IMR-90 (cell line): ENCODE measurements around the gene MOB1B. TPM values are rescaled to one million over a fixed set of nuclear protein-coding genes. Genes with fewer than 3 reads are reported as not detected.

ENCODE experiments used
- ATAC-seq: fragments of 200-7000 bp; cut with Tn5 transposase; 2 replicates; pipeline ENCODE4 v1.9.1; 2020; ENCODE audit warnings: low read depth, mild to moderate bottlenecking, moderate library complexity
- BruUV-seq: library from RNA; stranded (reverse); fragments of 400-500 nt; replicated peaks from 2 replicates; lab custom pipeline; 2021; lab: Mats Ljungman, UMichigan
- CTCF ChIA-PET: fragments of 300-600 bp; formaldehyde crosslinking; extraction: SDS; loops from one replicate; lab custom pipeline; 2021; ENCODE audit warnings: antibody characterized with exemption; lab: Yijun Ruan, JAX
- POLR2A ChIA-PET: fragments of 300-600 bp; sonication (Branson Sonifier 250); formaldehyde crosslinking; loops from one replicate; lab custom pipeline; 2022; ENCODE audit warnings: antibody characterized with exemption; ENCODE audit not compliant: unreplicated experiment; lab: Charles Lee
- DNase-seq: peaks from one replicate; pipeline ENCODE4 v3.0.0; 2013
- H2AFZ ChIP-seq: replicated peaks from 2 replicates; pipeline ENCODE3; 2013; ENCODE audit warnings: low read length, mild to moderate bottlenecking; ENCODE audit not compliant: poor library complexity
- H2AK5ac ChIP-seq: 2 replicates; pipeline ENCODE4 v1.6.1; 2013; ENCODE audit warnings: low read depth, low read length, inconsistent platforms
- H2AK9ac ChIP-seq: replicated peaks from 2 replicates; pipeline ENCODE3; 2013; ENCODE audit warnings: mild to moderate bottlenecking, low read depth, low read length, moderate library complexity; ENCODE audit not compliant: poor library complexity
- H2BK120ac ChIP-seq: 2 replicates; pipeline ENCODE4 v1.6.1; 2013; ENCODE audit warnings: low read depth, low read length, inconsistent platforms
- H2BK15ac ChIP-seq: 3 replicates; pipeline ENCODE4 v1.6.1; 2013; ENCODE audit warnings: low read depth, low read length, inconsistent platforms
- H2BK20ac ChIP-seq: 2 replicates; pipeline ENCODE4 v1.6.1; 2013; ENCODE audit warnings: low read depth, mild to moderate bottlenecking, inconsistent platforms, low read length, moderate library complexity
- H2BK5ac ChIP-seq: 2 replicates; pipeline ENCODE4 v1.6.1; 2013; ENCODE audit warnings: mild to moderate bottlenecking, low read depth, low read length, inconsistent platforms; ENCODE audit not compliant: poor library complexity, severe bottlenecking
- H3K14ac ChIP-seq: replicated peaks from 2 replicates; pipeline ENCODE4 v1.6.1; 2013; ENCODE audit warnings: low read depth, low read length, inconsistent platforms
- H3K18ac ChIP-seq: 2 replicates; pipeline ENCODE4 v1.6.1; 2013; ENCODE audit warnings: low read depth, low read length, control low read depth
- H3K23ac ChIP-seq: 2 replicates; pipeline ENCODE4 v1.6.1; 2013; ENCODE audit warnings: low read depth, low read length, inconsistent platforms
- H3K27ac ChIP-seq: 2 replicates; pipeline ENCODE4 v1.5.1; 2013; ENCODE audit warnings: mild to moderate bottlenecking, control low read depth, low read length; ENCODE audit not compliant: insufficient read depth
- H3K27me3 ChIP-seq: 2 replicates; pipeline ENCODE4 v1.6.1; 2013; ENCODE audit warnings: low read length; ENCODE audit not compliant: control insufficient read depth, insufficient read depth
- H3K36me3 ChIP-seq: 2 replicates; pipeline ENCODE4 v1.6.1; 2013; ENCODE audit warnings: low read length, mixed read lengths; ENCODE audit not compliant: control insufficient read depth, insufficient read depth
- H3K4ac ChIP-seq: 2 replicates; pipeline ENCODE4 v1.6.1; 2013; ENCODE audit warnings: low read depth, low read length, inconsistent platforms
- H3K4me1 ChIP-seq: 2 replicates; pipeline ENCODE4 v1.6.1; 2013; ENCODE audit warnings: low read length, mixed read lengths; ENCODE audit not compliant: control insufficient read depth, insufficient read depth
- H3K4me2 ChIP-seq: 2 replicates; pipeline ENCODE4 v1.6.1; 2013; ENCODE audit warnings: low read depth, mild to moderate bottlenecking, control low read depth, low read length, moderate library complexity
- H3K4me3 ChIP-seq: 2 replicates; pipeline ENCODE4 v1.5.1; 2013; ENCODE audit warnings: low read depth, mild to moderate bottlenecking, control low read depth, low read length, moderate library complexity; ENCODE audit not compliant: insufficient read depth
- H3K56ac ChIP-seq: 2 replicates; pipeline ENCODE4 v1.6.1; 2013; ENCODE audit warnings: low read length, inconsistent platforms; ENCODE audit not compliant: insufficient read depth; ENCODE audit errors: extremely low read depth
- H3K79me1 ChIP-seq, 2 experiments: 2 replicates each; pipeline ENCODE4 v1.6.1; 2013; ENCODE audit warnings: low read length in 2 of 2, inconsistent platforms in 1 of 2, low read depth in 1 of 2
- H3K9ac ChIP-seq: 2 replicates; pipeline ENCODE4 v1.6.1; 2013; ENCODE audit warnings: low read depth, low read length, control low read depth
- H3K9me1 ChIP-seq: 2 replicates; pipeline ENCODE4 v1.6.1; 2013; ENCODE audit warnings: low read length, inconsistent platforms; ENCODE audit not compliant: insufficient read depth
- H3K9me3 ChIP-seq: 2 replicates; pipeline ENCODE4 v1.6.1; 2013; ENCODE audit warnings: low read length; ENCODE audit not compliant: control insufficient read depth, insufficient read depth
- H4K20me1 ChIP-seq: 2 replicates; pipeline ENCODE4 v1.6.1; 2013; ENCODE audit warnings: low read length, inconsistent platforms; ENCODE audit not compliant: insufficient read depth
- H4K5ac ChIP-seq: 2 replicates; pipeline ENCODE4 v1.6.1; 2013; ENCODE audit warnings: mild to moderate bottlenecking, low read depth, low read length, control low read depth
- H4K8ac ChIP-seq, 2 experiments: 2 replicates each; pipeline ENCODE4 v1.6.1; 2013; ENCODE audit warnings: low read depth in 2 of 2, low read length in 2 of 2, control low read depth in 1 of 2, inconsistent platforms in 1 of 2
- H4K91ac ChIP-seq: 2 replicates; pipeline ENCODE4 v1.6.1; 2013; ENCODE audit warnings: low read depth, low read length, inconsistent platforms; ENCODE audit not compliant: insufficient read depth
- CEBPB ChIP-seq: IDR thresholded peaks from 2 replicates; pipeline ENCODE4 v1.6.1; 2012; ENCODE audit warnings: low read depth, low read length, improper control_type of control experiment
- FOS ChIP-seq: fragments of 150-350 bp; IDR thresholded peaks from 2 replicates; pipeline ENCODE4 v1.6.1; 2016; ENCODE audit warnings: low read depth, low read length
- RAD21 ChIP-seq: IDR thresholded peaks from 2 replicates; pipeline ENCODE4 v1.6.1; 2012; ENCODE audit warnings: low read length, improper control_type of control experiment
- WGBS, 2 experiments: methylation state at CpG; one replicate each; pipeline versions ENCODE4 v1.1.5 to v1.1.7; 2013; ENCODE audit warnings: missing lambda C conversion rate in 2 of 2; ENCODE audit not compliant: insufficient read length in 1 of 2; ENCODE audit errors: extremely low coverage in 2 of 2; 5-methylcytosine and 5-hydroxymethylcytosine counted together
- dilution Hi-C: fragments of 300-500 bp; cut with HindIII; formaldehyde crosslinking; loops from one replicate; pipeline ENCODE4 v1.14.3; 2018; ENCODE audit warnings: low sequenced_read_pairs; ENCODE audit not compliant: unreplicated experiment
- in situ Hi-C: fragments of 300-500 bp; cut with MboI; formaldehyde crosslinking; loops from 3 replicates; pipeline ENCODE4 v1.14.3; 2019; ENCODE audit warnings: low sequenced_read_pairs, inconsistent platforms, mixed read lengths
- intact Hi-C: fragments of 100-400 bp; cut with micrococcal nuclease; formaldehyde crosslinking; loops from 2 replicates; pipeline ENCODE4 v1.10.0; 2022
- polyA plus RNA-seq, 3 experiments: library from polyadenylated mRNA; depleted of rRNA; stranded (reverse); fragments of >200 nt; gene quantifications; 2 replicates each; pipeline ENCODE4 v1.2.3, GENCODE V29; 2012; ENCODE audit warnings: low replicate concordance in 1 of 3
- total RNA-seq: library from RNA; depleted of rRNA; stranded (reverse); fragments of >200 nt; gene quantifications from 2 replicates; pipeline ENCODE4 v1.2.3, GENCODE V29; 2012

The MOB1B gene
- total and polyA plus RNA-seq, 2 of the 4 experiments (the other 2 are of a cell fraction), result 5.7 to 6.8 TPM

DNA sequence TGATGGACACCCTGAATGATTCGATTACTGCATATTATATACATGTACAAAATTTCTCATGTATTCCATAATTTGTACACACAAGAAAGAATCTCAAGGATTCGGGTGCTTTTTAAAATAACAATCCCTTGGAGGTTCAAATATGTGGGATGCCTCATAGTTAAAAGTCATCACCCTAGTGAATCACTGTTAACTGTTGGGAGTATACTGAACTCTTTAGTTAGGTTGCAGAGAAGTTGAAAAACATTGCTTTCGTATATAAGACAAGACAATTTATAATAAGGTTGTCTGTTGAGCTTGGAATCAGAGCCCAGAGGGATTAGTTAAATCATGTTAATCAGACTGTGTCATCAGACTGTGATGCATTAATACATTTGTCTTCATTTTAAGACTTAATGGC, 106.9 kb downstream of the MOB1B start:
- no peak overlapping the region; a peak in 1 of 4 replicates for H4K8ac ChIP-seq
- H3K79me1 ChIP-seq, result peaks cover 6 to 40% of the 10 kb centered on the region in 2 experiments; a peak in 3 of 4 replicates
- TF ChIP-seq CEBPB, result no peak
- TF ChIP-seq FOS, result peak; percentile 31; the same call in 1 of the 2 replicates
- TF ChIP-seq RAD21, result no peak
- POLR2A ChIA-PET, result no interaction called here
- no peak overlapping the region for H2AK9ac ChIP-seq
- H4K20me1 ChIP-seq, result peaks cover 6% of the 10 kb centered on the region
- CTCF ChIA-PET, result interaction anchor here (1.3 to 1.7 kb wide), 5 partner anchors 11 to 357 kb away, joined by 3 to 6 read pairs (median 5); partner anchors contain the start of gene DCK
- H3K36me3 ChIP-seq, result peaks cover 2% of the 10 kb centered on the region; the same call in 1 of the 2 replicates
- peaks cover 11% of the 10 kb centered on the region for H3K4me1 ChIP-seq
- no peak overlapping the region for H2AK5ac ChIP-seq
- intact Hi-C loops, result loop anchor here (1.0 to 5.0 kb wide), 2 partner anchors 171 to 322 kb away; partner anchors contain the start of gene UTP3
- H3K9me3 ChIP-seq, result no peaks in the 10 kb centered on the region
- peak overlapping the region; percentile 84 for H2BK5ac ChIP-seq
- DNase-seq (peak; percentile 72), ATAC-seq (peak; percentile 84)
- H3K9ac ChIP-seq, result no peak overlapping the region
- no peak overlapping the region for H3K27ac ChIP-seq
- H4K91ac ChIP-seq, result no peak overlapping the region
- dilution Hi-C loops, result no loop called here
- H3K9me1 ChIP-seq, result no peaks in the 10 kb centered on the region
- H3K27me3 ChIP-seq, result no peaks in the 10 kb centered on the region
- H2AFZ ChIP-seq, result no peak overlapping the region
- no peak overlapping the region for H2BK20ac ChIP-seq
- peak overlapping the region; percentile 50; the same call in 1 of the 2 replicates for H4K5ac ChIP-seq
- no peak overlapping the region for H3K4me3 ChIP-seq
- H3K23ac ChIP-seq, result no peak overlapping the region
- H3K4me2 ChIP-seq, result peak overlapping the region; percentile 98; the same call in 1 of the 2 replicates
- H3K56ac ChIP-seq, result no peak overlapping the region
- no peak overlapping the region for H3K14ac ChIP-seq
- in situ Hi-C loops, result no loop called here
- no peak overlapping the region for H2BK15ac ChIP-seq
- no CpG with 5 or more reads among the region's 3 CpGs for WGBS, 2 experiments
- H2BK120ac ChIP-seq, result no peak overlapping the region
- BruUV-seq, result no TSS peak
- H3K18ac ChIP-seq, result peak overlapping the region; percentile 85; the same call in 1 of the 2 replicates
- no peak overlapping the region for H3K4ac ChIP-seq
